Thyroid gland (tissue), 4 donors: ENCODE measurements around the gene DEFB110. TPM values are rescaled to one million over a fixed set of nuclear protein-coding genes. Genes with fewer than 3 reads are reported as not detected.

Source experiments
- DNase-seq, 2 donors: peaks; one replicate each; pipeline ENCODE4 v3.0.0-alpha.2; 2019
- H3K27ac ChIP-seq, 3 donors: fragments of 200-600 bp; sonication (generic); 1 replicate in 2 of 3; 2 replicates in 1 of 3; pipeline ENCODE4 v1.5.1; 2016 to 2019; ENCODE audit warnings: mild to moderate bottlenecking in 1 of 3, moderate library complexity in 1 of 3
- H3K27me3 ChIP-seq: fragments of 200-600 bp; sonication (generic); one replicate; pipeline ENCODE4 v1.5.1; 2019
- H3K36me3 ChIP-seq, 2 donors: fragments of 200-600 bp; sonication (generic); one replicate each; pipeline ENCODE4 v1.5.1; 2016 to 2019
- H3K4me1 ChIP-seq, 2 donors: fragments of 200-600 bp; sonication (generic); one replicate each; pipeline ENCODE4 v1.5.1; 2017 to 2019
- H3K4me3 ChIP-seq, 3 donors: fragments of 200-600 bp; sonication (generic); replicated peaks in 1 of 3; 1 replicate in 2 of 3; 2 replicates in 1 of 3; pipeline ENCODE4 v1.5.1; 2016; ENCODE audit warnings: mild to moderate bottlenecking in 1 of 3
- H3K9me3 ChIP-seq: fragments of 200-600 bp; sonication (generic); one replicate; pipeline ENCODE4 v1.5.1; 2017
- CTCF ChIP-seq, 6 experiments: fragments of 200-600 bp in 3 of 6; fragments of 450-650 bp in 3 of 6; sonication (generic) in 3 of 6; IDR thresholded peaks; one replicate each; pipeline ENCODE4 v1.5.1; 2016 to 2019; ENCODE audit warnings: antibody characterized with exemption in 6 of 6, mild to moderate bottlenecking in 2 of 6, inconsistent platforms in 1 of 6, moderate library complexity in 1 of 6
- POLR2A ChIP-seq, 2 donors: fragments of 450-650 bp; IDR thresholded peaks; one replicate each; pipeline ENCODE4 v1.6.1; 2017; ENCODE audit warnings: antibody characterized with exemption in 2 of 2, mild to moderate bottlenecking in 2 of 2, moderate library complexity in 1 of 2
- WGBS, 2 donors: methylation state at CpG; one replicate each; pipeline ENCODE4 v1.1.5; 2017; 5-methylcytosine and 5-hydroxymethylcytosine counted together
- intact Hi-C: fragments of 100-400 bp; cut with DNase I; formaldehyde crosslinking; loops from one replicate; pipeline ENCODE4 v1.15.1; 2023
- total RNA-seq, 4 donors: library from RNA; depleted of rRNA; stranded (reverse); fragments of >200 nt; gene quantifications; one replicate each; pipeline ENCODE4 v1.2.3, GENCODE V29; 2016

Gene DEFB110
- total RNA-seq, 4 donors from 2014 or later, result not detected

- TF ChIP-seq CTCF (IDR thresholded peaks at IDR 0.05) (no peak), POLR2A (IDR thresholded peaks at IDR 0.05) (no peak)
- Histone ChIP-seq H3K4me1 (no peaks in the 10 kb centered on the region), H3K36me3 (no peaks in the 10 kb centered on the region), H3K4me3 (no peak overlapping the region), H3K27me3 (no peaks in the 10 kb centered on the region), H3K9me3 (no peaks in the 10 kb centered on the region), H3K27ac (no peak overlapping the region)
- intact Hi-C loops, result no loop called here
- DNase-seq, result no peak
- 82 to 88% methylated on average over 2 of the region's 2 CpGs for WGBS, 2 donors
These were observed 39.7 kb downstream of the DEFB110 start for GRCh38 chr6:49982046-49982445.

- Histone ChIP-seq H3K27ac (no peak overlapping the region), H3K36me3 (no peaks in the 10 kb centered on the region), H3K4me1 (no peaks in the 10 kb centered on the region), H3K4me3 (no peak overlapping the region), H3K9me3 (no peaks in the 10 kb centered on the region), H3K27me3 (no peaks in the 10 kb centered on the region)
- no peak for TF ChIP-seq CTCF (IDR thresholded peaks at IDR 0.05)
- TF ChIP-seq POLR2A (IDR thresholded peaks at IDR 0.05), result no peak
- no peak for DNase-seq
- 80 to 82% methylated on average over 1 of the region's 1 CpG for WGBS, 2 donors
- intact Hi-C loops, result no loop called here
These were observed 40.9 kb downstream of the DEFB110 start for GRCh38 chr6:49980898-49981297.

GRCh38 chr6:49979584-49979983, 42.2 kb downstream of the DEFB110 start:
- no peaks in the 10 kb centered on the region for H3K4me1 ChIP-seq
- no peak for DNase-seq
- H3K9me3 ChIP-seq, result no peaks in the 10 kb centered on the region
- H3K36me3 ChIP-seq, result no peaks in the 10 kb centered on the region
- H3K27ac ChIP-seq, result no peak overlapping the region
- H3K27me3 ChIP-seq, result no peaks in the 10 kb centered on the region
- H3K4me3 ChIP-seq, result no peak overlapping the region
- 85 to 89% methylated on average over 4 of the region's 4 CpGs for WGBS, 2 donors
- TF ChIP-seq CTCF (IDR thresholded peaks at IDR 0.05), result no peak
- TF ChIP-seq POLR2A (IDR thresholded peaks at IDR 0.05), result no peak
- intact Hi-C loops, result no loop called here

GRCh38 chr6:49978332-49979226, 43.2 kb downstream of the DEFB110 start:
- H3K27ac ChIP-seq, result no peak overlapping the region
- H3K27me3 ChIP-seq, result no peaks in the 10 kb centered on the region
- intact Hi-C loops, result no loop called here
- no peaks in the 10 kb centered on the region for H3K9me3 ChIP-seq
- 45 to 51% methylated on average over 3 of the region's 3 CpGs for WGBS, 2 donors
- TF ChIP-seq CTCF (IDR thresholded peaks at IDR 0.05) (no peak), POLR2A (IDR thresholded peaks at IDR 0.05) (no peak)
- no peak for DNase-seq
- H3K4me3 ChIP-seq, result no peak overlapping the region
- H3K4me1 ChIP-seq, result no peaks in the 10 kb centered on the region
- no peaks in the 10 kb centered on the region for H3K36me3 ChIP-seq

- no peak for TF ChIP-seq CTCF (IDR thresholded peaks at IDR 0.05)
- no peak for TF ChIP-seq POLR2A (IDR thresholded peaks at IDR 0.05)
- DNase-seq, result no peak
- Histone ChIP-seq H3K27ac (no peak within 1 kb of the TSS), H3K4me3 (no peak within 1 kb of the TSS), H3K36me3 (no peaks in the 10 kb centered on the region), H3K9me3 (no peaks in the 10 kb centered on the region), H3K4me1 (no peaks in the 10 kb centered on the region), H3K27me3 (no peaks in the 10 kb centered on the region)
- 62 to 73% methylated on average over 2 of the region's 2 CpGs for WGBS, 2 donors
- intact Hi-C loops, result no loop called here
These were observed 52.2 kb downstream of the DEFB110 start, which contains the start of gene DEFB113 for GRCh38 chr6:49969605-49970004. Gene DEFB113, minus strand, starts transcription at chr6:49969625. Its CDS starts 0 bp downstream, at chr6:49969625.
